HEK293 (cell line): Measurements from ENCODE around the gene TMPRSS6.

Experiments used
- GLIS1 ChIP-seq: fragments of 450-650 bp; formaldehyde crosslinking; IDR thresholded peaks from 2 replicates; pipeline ENCODE4 v1.5.1; 2016; ENCODE audit warnings: missing biosample characterization, missing genetic modification characterization
- INSM2 ChIP-seq: fragments of 450-650 bp; formaldehyde crosslinking; IDR thresholded peaks from 2 replicates; pipeline ENCODE4 v1.5.1; 2016; ENCODE audit warnings: missing biosample characterization, missing genetic modification characterization
- PRDM4 ChIP-seq: fragments of 450-650 bp; formaldehyde crosslinking; IDR thresholded peaks from 2 replicates; pipeline ENCODE4 v1.5.1; 2017; ENCODE audit warnings: missing biosample characterization, missing genetic modification characterization
- REPIN1 ChIP-seq: fragments of 450-650 bp; formaldehyde crosslinking; IDR thresholded peaks from 2 replicates; pipeline ENCODE4 v1.5.1; 2017; ENCODE audit warnings: missing biosample characterization, missing genetic modification characterization, low read depth
- SALL2 ChIP-seq: fragments of 450-650 bp; formaldehyde crosslinking; IDR thresholded peaks from 2 replicates; pipeline ENCODE4 v1.5.0; 2017; ENCODE audit warnings: missing biosample characterization, mild to moderate bottlenecking, missing genetic modification characterization, borderline replicate concordance
- TSHZ1 ChIP-seq: fragments of 450-650 bp; formaldehyde crosslinking; IDR thresholded peaks from 2 replicates; pipeline ENCODE4 v1.5.1; 2016; ENCODE audit warnings: missing biosample characterization, missing genetic modification characterization, borderline replicate concordance
- YY1 ChIP-seq: fragments of 450-650 bp; formaldehyde crosslinking; IDR thresholded peaks from 2 replicates; pipeline ENCODE4 v1.5.1; 2018; ENCODE audit warnings: missing biosample characterization, missing genetic modification characterization
- ZBTB1 ChIP-seq: fragments of 450-650 bp; formaldehyde crosslinking; IDR thresholded peaks from 2 replicates; pipeline ENCODE4 v1.5.1; 2016; ENCODE audit warnings: missing biosample characterization, missing genetic modification characterization
- ZFP41 ChIP-seq: fragments of 450-650 bp; formaldehyde crosslinking; IDR thresholded peaks from 2 replicates; pipeline ENCODE4 v1.5.1; 2016; ENCODE audit warnings: missing biosample characterization, missing genetic modification characterization, borderline replicate concordance
- ZNF16 ChIP-seq: fragments of 450-650 bp; formaldehyde crosslinking; IDR thresholded peaks from 2 replicates; pipeline ENCODE4 v1.5.1; 2016; ENCODE audit warnings: low read depth, missing biosample characterization, missing genetic modification characterization
- ZNF169 ChIP-seq: fragments of 450-650 bp; formaldehyde crosslinking; IDR thresholded peaks from 2 replicates; pipeline ENCODE4 v1.5.1; 2016; ENCODE audit warnings: missing biosample characterization, missing genetic modification characterization
- ZNF18 ChIP-seq: fragments of 450-650 bp; formaldehyde crosslinking; IDR thresholded peaks from 2 replicates; pipeline ENCODE4 v1.5.1; 2016; ENCODE audit warnings: missing biosample characterization, missing genetic modification characterization
- ZNF23 ChIP-seq: fragments of 450-650 bp; formaldehyde crosslinking; IDR thresholded peaks from 2 replicates; pipeline ENCODE4 v1.5.1; 2016; ENCODE audit warnings: missing biosample characterization, missing genetic modification characterization, borderline replicate concordance
- ZNF248 ChIP-seq: fragments of 450-650 bp; formaldehyde crosslinking; IDR thresholded peaks from 2 replicates; pipeline ENCODE4 v1.5.1; 2017; ENCODE audit warnings: missing biosample characterization, missing genetic modification characterization
- ZNF324 ChIP-seq: fragments of 450-650 bp; formaldehyde crosslinking; IDR thresholded peaks from 2 replicates; pipeline ENCODE4 v1.5.1; 2016; ENCODE audit warnings: missing biosample characterization, missing genetic modification characterization
- ZNF350 ChIP-seq: fragments of 450-650 bp; formaldehyde crosslinking; IDR thresholded peaks from 2 replicates; pipeline ENCODE4 v1.5.0; 2017; ENCODE audit warnings: missing biosample characterization, mild to moderate bottlenecking, missing genetic modification characterization
- ZNF354C ChIP-seq: fragments of 450-650 bp; formaldehyde crosslinking; IDR thresholded peaks from 2 replicates; pipeline ENCODE4 v1.5.1; 2016; ENCODE audit warnings: missing biosample characterization, missing genetic modification characterization, low read depth, borderline replicate concordance
- ZNF37A ChIP-seq: fragments of 450-650 bp; IDR thresholded peaks from 2 replicates; pipeline ENCODE4 v1.5.1; 2018; ENCODE audit warnings: missing biosample characterization, missing genetic modification characterization
- ZNF423 ChIP-seq: fragments of 450-650 bp; formaldehyde crosslinking; IDR thresholded peaks from 2 replicates; pipeline ENCODE4 v1.5.1; 2016; ENCODE audit warnings: missing biosample characterization, missing genetic modification characterization
- ZNF426 ChIP-seq: fragments of 450-650 bp; formaldehyde crosslinking; IDR thresholded peaks from 2 replicates; pipeline ENCODE4 v1.5.1; 2017; ENCODE audit warnings: missing biosample characterization, missing genetic modification characterization, mild to moderate bottlenecking, inconsistent platforms, moderate library complexity
- ZNF549 ChIP-seq: fragments of 450-650 bp; IDR thresholded peaks from 2 replicates; pipeline ENCODE4 v1.5.1; 2018; ENCODE audit warnings: missing biosample characterization, missing genetic modification characterization, mild to moderate bottlenecking, inconsistent platforms, moderate library complexity
- ZNF645 ChIP-seq: fragments of 450-650 bp; formaldehyde crosslinking; IDR thresholded peaks from 2 replicates; pipeline ENCODE4; 2016; ENCODE audit warnings: missing biosample characterization, missing genetic modification characterization
- ZNF660 ChIP-seq: fragments of 450-650 bp; IDR thresholded peaks from 2 replicates; pipeline ENCODE4 v1.5.1; 2018; ENCODE audit warnings: missing biosample characterization, mild to moderate bottlenecking, missing genetic modification characterization
- ZNF707 ChIP-seq: fragments of 450-650 bp; formaldehyde crosslinking; IDR thresholded peaks from 2 replicates; pipeline ENCODE4 v1.5.1; 2016; ENCODE audit warnings: missing biosample characterization, missing genetic modification characterization
- ZNF747 ChIP-seq: fragments of 450-650 bp; formaldehyde crosslinking; IDR thresholded peaks from 2 replicates; pipeline ENCODE4 v1.5.1; 2016; ENCODE audit warnings: missing biosample characterization, missing genetic modification characterization
- ZSCAN18 ChIP-seq: fragments of 450-650 bp; formaldehyde crosslinking; IDR thresholded peaks from 2 replicates; pipeline ENCODE4 v1.5.1; 2016; ENCODE audit warnings: missing biosample characterization, missing genetic modification characterization
- ZSCAN5A ChIP-seq: fragments of 450-650 bp; formaldehyde crosslinking; IDR thresholded peaks from 2 replicates; pipeline ENCODE4 v1.5.1; 2016; ENCODE audit warnings: missing biosample characterization, missing genetic modification characterization

Gene TMPRSS6

GRCh38 chr22:37018815-37019308 lies 90.7 kb downstream of the TMPRSS6 start (continued):
- TF ChIP-seq ZNF23 (tag by site-specific recombination) (no peak), ZFP41 (no peak), PRDM4 (tag by site-specific recombination) (0 out of 2 replicates have a peak, but pooled peaks have one; percentile 19), ZNF37A (no peak), ZNF354C (tag by site-specific recombination) (no peak), ZNF18 (tag by site-specific recombination) (no peak), ZNF423 (no peak), REPIN1 (tag by site-specific recombination) (no peak), ZNF426 (tag by site-specific recombination) (no peak), TSHZ1 (no peak), ZNF169 (no peak), SALL2 (tag by site-specific recombination) (no peak), ZBTB1 (tag by site-specific recombination) (no peak), ZSCAN5A (tag by site-specific recombination) (0 out of 2 replicates have a peak, but pooled peaks have one; percentile 67), ZNF350 (tag by site-specific recombination) (no peak), ZNF707 (tag by site-specific recombination) (no peak), ZNF549 (no peak), INSM2 (no peak), ZSCAN18 (no peak; the same call in 1 of the 2 replicates), ZNF324 (tag by site-specific recombination) (no peak), GLIS1 (peak; percentile 40; the same call in 1 of the 2 replicates), YY1 (tag by site-specific recombination) (no peak), ZNF645 (tag by site-specific recombination) (no peak), ZNF16 (no peak), ZNF660 (0 out of 2 replicates have a peak, but pooled peaks have one; percentile 12), ZNF747 (tag by site-specific recombination) (no peak), ZNF248 (tag by site-specific recombination) (no peak)
